ENCODE data around the gene SEPTIN10.
A peak's percentile ranks its signal among the peaks of the same experiment; 100 is the strongest.
"Not testable (repeated sequence)": the region's sequence is repeated elsewhere in the genome, so short reads cannot be mapped to it uniquely, and the experiment has no call there.

The SEPTIN10 gene

GRCh38 chr2:109545828-109546713 is 67.7 kb downstream of the SEPTIN10 start:
- peak; percentile 14 to 41 for DNase-seq (ENCODE audit: low read depth in 2 of 2)

GRCh38 chr2:109542384-109542783 is 71.4 kb downstream of the SEPTIN10 start:
- no peak for DNase-seq (ENCODE audit: low read depth in 2 of 2)

- no peak for DNase-seq (ENCODE audit: low read depth in 2 of 2)
Measured at GRCh38 chr2:109538546-109538945, 75.2 kb downstream of the SEPTIN10 start.

GRCh38 chr2:109537565-109538222 is 76.1 kb downstream of the SEPTIN10 start:
- no peak for DNase-seq (ENCODE audit: low read depth in 2 of 2)

GRCh38 chr2:109536556-109536955 is 77.2 kb downstream of the SEPTIN10 start:
- DNase-seq (ENCODE audit: low read depth in 2 of 2), result not testable (repeated sequence)

GRCh38 chr2:109535217-109535946 is 78.4 kb downstream of the SEPTIN10 start:
- no peak for DNase-seq (ENCODE audit: low read depth in 2 of 2)

GRCh38 chr2:109533823-109534222 is 79.9 kb downstream of the SEPTIN10 start:
- DNase-seq (ENCODE audit: low read depth in 2 of 2), result no peak

GRCh38 chr2:109532728-109533076 is 81.1 kb downstream of the SEPTIN10 start:
- DNase-seq (ENCODE audit: low read depth in 2 of 2), result no peak

- DNase-seq (ENCODE audit: low read depth in 2 of 2), result no peak
Measured at GRCh38 chr2:109531896-109532727, 81.7 kb downstream of the SEPTIN10 start.

- no peak for DNase-seq (ENCODE audit: low read depth in 2 of 2)
Measured at GRCh38 chr2:109531221-109531620, 82.5 kb downstream of the SEPTIN10 start.

GRCh38 chr2:109530712-109531111 is 83.1 kb downstream of the SEPTIN10 start:
- DNase-seq (ENCODE audit: low read depth in 2 of 2), result no peak

- DNase-seq (ENCODE audit: low read depth in 2 of 2), result no peak
Measured at GRCh38 chr2:109529532-109530449, 84.0 kb downstream of the SEPTIN10 start.

- no peak for DNase-seq (ENCODE audit: low read depth in 2 of 2)
Measured at GRCh38 chr2:109528811-109529501, 84.8 kb downstream of the SEPTIN10 start.

GRCh38 chr2:109527846-109528705 is 85.7 kb downstream of the SEPTIN10 start:
- no peak for DNase-seq (ENCODE audit: low read depth in 2 of 2)

- DNase-seq (ENCODE audit: low read depth in 2 of 2), result no peak
Measured at GRCh38 chr2:109527079-109527478, 86.7 kb downstream of the SEPTIN10 start.

- DNase-seq (ENCODE audit: low read depth in 2 of 2), result no peak
Measured at GRCh38 chr2:109526442-109526970, 87.3 kb downstream of the SEPTIN10 start.

- DNase-seq (ENCODE audit: low read depth in 2 of 2), result no peak
Measured at GRCh38 chr2:109525836-109526235, 87.9 kb downstream of the SEPTIN10 start.

- DNase-seq (ENCODE audit: low read depth in 2 of 2), result no peak
Measured at GRCh38 chr2:109523536-109524361, 90.0 kb downstream of the SEPTIN10 start.
